ENCODE measurements around the gene LCOR.
A peak's percentile ranks its signal among the peaks of the same experiment; 100 is the strongest.

Gene LCOR

DNA sequence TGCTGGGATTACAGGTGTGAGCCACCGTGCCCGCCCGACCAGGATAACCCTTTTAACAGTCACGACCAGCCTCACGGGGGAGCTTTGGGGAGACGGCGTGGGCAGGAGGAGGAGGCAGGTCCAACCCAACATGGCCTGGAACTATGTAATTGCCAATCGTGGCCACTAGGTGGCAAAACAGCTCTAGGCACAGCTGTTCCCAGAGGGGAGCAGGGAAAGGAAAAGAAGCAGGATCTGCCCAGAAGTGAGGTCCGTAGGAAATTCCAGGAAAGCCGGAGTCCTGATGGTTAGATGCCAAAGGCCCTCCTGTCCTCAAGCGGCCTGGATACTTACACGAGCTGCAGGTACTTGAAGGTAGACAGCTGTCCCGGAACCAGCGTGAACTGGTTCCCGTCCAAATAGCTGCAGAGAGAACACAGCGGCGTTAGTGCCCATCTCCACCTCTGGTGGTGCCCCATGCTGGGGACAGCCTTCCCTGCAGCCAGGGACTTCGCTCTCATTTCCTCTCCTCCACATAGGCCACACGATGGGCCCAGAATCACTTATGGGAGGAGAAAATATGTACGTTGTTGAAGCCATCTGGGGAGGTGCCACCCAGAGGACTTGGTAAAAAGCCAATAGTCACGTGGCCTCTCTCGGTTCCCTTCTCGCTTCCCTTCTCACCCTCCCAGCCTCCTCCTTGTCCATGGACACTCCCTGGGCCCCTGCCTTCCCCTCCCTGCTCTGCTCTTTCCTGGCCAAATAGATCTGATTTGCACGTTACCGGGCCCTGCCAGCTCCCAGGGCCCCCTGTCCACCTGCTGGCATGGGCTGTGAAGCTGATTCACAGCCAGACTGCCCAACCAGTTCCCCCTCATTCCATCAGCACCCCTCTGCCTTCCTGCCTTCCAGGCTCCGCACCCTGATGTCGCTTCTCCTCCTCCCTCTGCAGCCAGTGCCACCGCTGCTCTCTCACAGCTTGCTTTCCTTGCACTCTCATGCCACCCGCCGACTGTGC is 205.6 kb downstream of the LCOR start:
- peak; percentile 68 for DNase-seq

GRCh38 chr10:97038688-97039087 is 206.6 kb downstream of the LCOR start:
- DNase-seq, result no peak

DNA sequence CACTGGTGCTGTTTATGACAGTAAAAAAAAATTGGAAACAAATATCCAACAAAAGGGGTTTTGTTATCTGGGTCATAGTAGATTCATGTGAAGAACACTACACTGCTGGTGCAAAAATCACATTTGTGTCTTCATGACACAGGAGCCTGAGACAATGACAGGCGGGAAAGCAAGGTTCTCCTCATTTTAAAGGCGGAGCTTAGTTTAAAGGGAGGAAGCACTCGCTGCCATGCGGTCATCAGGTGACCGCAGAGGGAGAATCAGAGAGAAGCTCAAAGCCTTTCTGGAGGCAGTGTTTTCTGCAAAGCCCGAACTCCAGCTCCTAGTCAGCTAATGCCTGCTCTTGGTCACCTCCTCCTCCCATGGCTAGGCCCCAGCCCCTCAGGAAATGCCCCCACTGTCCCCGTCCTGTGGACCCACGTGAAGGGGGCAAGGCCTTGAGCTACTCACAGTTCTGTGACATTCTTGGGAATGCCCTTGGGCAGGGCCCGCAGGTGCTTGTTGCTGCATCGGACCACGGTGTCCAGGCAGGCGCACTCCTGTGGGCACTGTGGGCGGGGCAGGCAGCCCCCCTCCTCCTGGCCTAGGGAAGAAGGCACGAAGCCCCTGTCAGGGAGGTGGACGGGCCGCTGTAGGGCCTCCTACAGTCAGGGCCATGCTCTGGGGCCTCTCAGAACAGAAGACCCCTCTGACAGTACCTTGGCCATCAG is 207.6 kb downstream of the LCOR start:
- DNase-seq, result no peak

DNA sequence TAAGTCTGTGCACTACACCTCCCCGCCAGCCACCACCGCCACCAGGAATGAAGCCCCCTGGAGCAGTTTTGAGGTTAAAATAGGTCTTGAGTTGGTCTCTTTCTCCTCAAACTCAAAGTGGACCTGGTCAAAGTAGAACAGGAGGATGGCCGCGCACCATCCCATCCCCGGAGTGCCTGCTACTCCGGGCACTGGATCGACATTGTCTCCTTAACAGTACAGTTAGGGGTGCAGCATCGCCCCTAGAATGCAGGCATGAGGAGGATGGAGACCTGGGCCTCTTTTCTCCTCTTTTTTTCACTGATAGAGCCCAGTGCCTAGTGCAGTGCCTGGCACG is 208.1 kb downstream of the LCOR start:
- DNase-seq, result no peak

- DNase-seq, result no peak
Measured at GRCh38 chr10:97040706-97041105, 208.6 kb downstream of the LCOR start.

- DNase-seq, result no peak
Measured at GRCh38 chr10:97042081-97042480, 210.0 kb downstream of the LCOR start.

DNA sequence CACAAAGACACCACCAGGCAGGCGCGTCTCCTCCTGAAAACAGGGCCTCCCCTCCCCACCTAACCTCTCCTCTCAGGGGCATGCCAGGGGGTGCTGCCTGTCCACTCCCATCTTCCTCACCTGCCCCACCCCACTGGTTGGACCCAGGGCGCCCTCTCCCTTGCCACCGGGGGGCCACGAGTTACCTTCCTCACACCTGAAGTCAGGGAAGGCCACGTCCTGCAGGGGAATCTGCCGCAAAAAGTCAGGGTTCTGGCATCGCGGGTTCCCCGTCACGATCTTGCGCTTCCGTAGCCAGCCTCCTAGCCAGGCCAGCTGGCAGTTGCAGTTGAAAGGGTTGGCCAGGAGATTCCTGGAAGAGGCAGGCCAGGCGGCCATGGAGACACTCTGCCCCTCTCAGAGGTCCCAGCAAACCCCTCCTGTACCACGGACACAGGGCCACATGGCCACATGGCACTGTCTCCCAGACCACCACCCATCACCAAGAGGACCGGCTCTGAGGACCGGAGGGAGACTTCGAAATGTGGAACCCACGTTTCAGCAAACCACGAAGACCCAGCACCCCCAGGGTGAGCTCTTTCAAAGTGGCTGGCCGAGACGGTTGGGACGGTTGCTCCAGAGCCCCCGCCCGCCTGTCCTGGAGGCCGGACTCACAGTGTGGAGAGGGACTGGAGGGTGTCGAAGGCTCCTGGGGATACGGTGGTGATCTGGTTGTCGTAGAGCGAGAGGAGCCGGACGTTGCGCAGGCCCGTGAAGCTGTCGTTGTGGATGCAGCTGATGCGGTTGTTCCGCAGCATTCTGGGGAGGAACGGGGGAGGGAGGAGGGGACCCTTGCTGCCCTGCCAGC is 210.8 kb downstream of the LCOR start:
- no peak for DNase-seq

GRCh38 chr10:97043563-97043855 is 211.4 kb downstream of the LCOR start:
- no peak for DNase-seq
